ENCODE measurements around the gene ANKRD7.

DNA sequence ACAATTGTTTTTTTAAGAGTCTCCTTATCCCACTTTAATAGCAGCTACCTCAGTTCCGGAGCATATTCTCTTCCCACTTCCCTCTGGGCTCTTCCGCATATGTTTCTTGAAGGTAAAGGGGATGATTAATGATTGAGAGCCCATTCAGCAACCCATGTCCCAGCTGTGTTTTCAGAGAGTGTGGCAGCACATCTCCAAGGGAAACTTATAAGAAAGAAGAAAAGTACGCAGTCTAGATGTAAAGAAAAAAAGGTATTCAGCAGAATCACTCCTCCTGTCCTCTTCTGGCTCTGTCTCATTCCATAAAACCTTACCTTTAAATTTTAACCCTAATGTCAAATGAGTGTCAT, 9.7 kb upstream of the ANKRD7 start:
- TF ChIP-seq CTCF (IDR thresholded peaks at IDR 0.05; ENCODE audit: low read length): no peak
- no peak for TF ChIP-seq EZH2phosphoT487 (IDR thresholded peaks at IDR 0.05; ENCODE audit: low read length)

All from MM.1S (cell line).